ENCODE measurements around the gene FSTL1. TPM values are rescaled to one million over a fixed set of nuclear protein-coding genes. Genes with fewer than 3 reads are reported as not detected.

Gene FSTL1
- total RNA-seq, 1 donor, result 2,074 TPM

DNA sequence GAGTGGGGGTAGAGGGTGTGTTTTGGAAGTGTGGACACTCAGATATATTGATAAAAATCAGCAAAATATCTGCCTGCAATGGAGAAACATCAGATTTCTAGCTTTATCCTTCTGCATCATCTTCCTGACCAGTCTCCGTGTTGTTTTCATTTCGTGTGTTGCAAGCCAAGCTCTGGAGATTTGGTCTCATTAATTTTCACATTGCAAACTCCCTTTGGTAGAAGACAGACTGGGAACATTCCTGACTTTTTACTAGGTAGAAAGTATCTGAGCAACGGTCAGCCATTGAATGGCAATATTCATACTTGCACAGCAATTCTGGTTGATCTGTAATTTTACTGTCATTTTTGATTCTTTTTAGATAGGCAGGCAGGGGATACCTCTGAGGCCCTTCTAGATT, 30.4 kb downstream of the FSTL1 start:
- Histone ChIP-seq H4K20me1 (ENCODE audit: insufficient read depth, low read length) (peaks cover 83% of the 10 kb centered on the region), H3K4me3 (ENCODE audit: insufficient read depth, low read length) (no peak overlapping the region), H3K27me3 (ENCODE audit: insufficient read depth, low read length) (no peaks in the 10 kb centered on the region), H3K27ac (ENCODE audit: low read depth, low read length) (peak overlapping the region; percentile 70), H3K9me3 (ENCODE audit: low read depth, low read length) (no peaks in the 10 kb centered on the region), H3K4me2 (ENCODE audit: insufficient read depth, low read length) (no peak overlapping the region), H3K36me3 (ENCODE audit: insufficient read depth, low read length) (peaks cover 86% of the 10 kb centered on the region), H3K4me1 (ENCODE audit: insufficient read depth, low read length) (peaks cover 84% of the 10 kb centered on the region), H2AFZ (ENCODE audit: low read length) (no peak overlapping the region), H3K79me2 (ENCODE audit: insufficient read depth, low read length) (peaks cover 92% of the 10 kb centered on the region)
- DNase-seq (ENCODE audit: insufficient read length, low spot score, missing footprints), result no peak
- TF ChIP-seq, protein P1, sequence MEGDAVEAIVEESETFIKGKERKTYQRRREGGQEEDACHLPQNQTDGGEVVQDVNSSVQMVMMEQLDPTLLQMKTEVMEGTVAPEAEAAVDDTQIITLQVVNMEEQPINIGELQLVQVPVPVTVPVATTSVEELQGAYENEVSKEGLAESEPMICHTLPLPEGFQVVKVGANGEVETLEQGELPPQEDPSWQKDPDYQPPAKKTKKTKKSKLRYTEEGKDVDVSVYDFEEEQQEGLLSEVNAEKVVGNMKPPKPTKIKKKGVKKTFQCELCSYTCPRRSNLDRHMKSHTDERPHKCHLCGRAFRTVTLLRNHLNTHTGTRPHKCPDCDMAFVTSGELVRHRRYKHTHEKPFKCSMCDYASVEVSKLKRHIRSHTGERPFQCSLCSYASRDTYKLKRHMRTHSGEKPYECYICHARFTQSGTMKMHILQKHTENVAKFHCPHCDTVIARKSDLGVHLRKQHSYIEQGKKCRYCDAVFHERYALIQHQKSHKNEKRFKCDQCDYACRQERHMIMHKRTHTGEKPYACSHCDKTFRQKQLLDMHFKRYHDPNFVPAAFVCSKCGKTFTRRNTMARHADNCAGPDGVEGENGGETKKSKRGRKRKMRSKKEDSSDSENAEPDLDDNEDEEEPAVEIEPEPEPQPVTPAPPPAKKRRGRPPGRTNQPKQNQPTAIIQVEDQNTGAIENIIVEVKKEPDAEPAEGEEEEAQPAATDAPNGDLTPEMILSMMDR (IDR thresholded peaks at IDR 0.05; ENCODE audit: extremely low read depth, low read depth, low read length), result no peak

DNA sequence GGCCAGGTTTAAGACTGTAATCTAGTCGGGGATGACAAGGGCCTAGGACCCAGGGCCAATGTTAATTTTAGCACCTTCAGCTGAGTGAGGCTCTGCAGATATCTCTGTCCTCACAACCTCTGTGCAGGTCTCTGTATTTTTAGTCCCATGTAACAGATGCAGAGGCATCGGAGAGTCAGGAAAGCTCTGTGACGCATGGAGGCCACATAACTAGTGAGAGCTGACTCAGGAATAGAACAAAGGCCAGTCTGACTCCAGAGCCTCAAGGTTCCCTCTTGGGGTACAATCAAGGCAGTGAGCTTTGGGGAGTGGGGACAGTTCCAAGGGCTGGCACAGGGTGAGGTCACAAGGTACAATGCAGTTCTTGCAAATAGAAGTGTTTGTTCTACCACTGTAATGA, 31.0 kb downstream of the FSTL1 start:
- TF ChIP-seq, protein P1 (IDR thresholded peaks at IDR 0.05; ENCODE audit: extremely low read depth, low read depth, low read length), result no peak
- Histone ChIP-seq H3K4me1 (ENCODE audit: insufficient read depth, low read length) (peaks cover 78% of the 10 kb centered on the region), H4K20me1 (ENCODE audit: insufficient read depth, low read length) (peaks cover 78% of the 10 kb centered on the region)

DNA sequence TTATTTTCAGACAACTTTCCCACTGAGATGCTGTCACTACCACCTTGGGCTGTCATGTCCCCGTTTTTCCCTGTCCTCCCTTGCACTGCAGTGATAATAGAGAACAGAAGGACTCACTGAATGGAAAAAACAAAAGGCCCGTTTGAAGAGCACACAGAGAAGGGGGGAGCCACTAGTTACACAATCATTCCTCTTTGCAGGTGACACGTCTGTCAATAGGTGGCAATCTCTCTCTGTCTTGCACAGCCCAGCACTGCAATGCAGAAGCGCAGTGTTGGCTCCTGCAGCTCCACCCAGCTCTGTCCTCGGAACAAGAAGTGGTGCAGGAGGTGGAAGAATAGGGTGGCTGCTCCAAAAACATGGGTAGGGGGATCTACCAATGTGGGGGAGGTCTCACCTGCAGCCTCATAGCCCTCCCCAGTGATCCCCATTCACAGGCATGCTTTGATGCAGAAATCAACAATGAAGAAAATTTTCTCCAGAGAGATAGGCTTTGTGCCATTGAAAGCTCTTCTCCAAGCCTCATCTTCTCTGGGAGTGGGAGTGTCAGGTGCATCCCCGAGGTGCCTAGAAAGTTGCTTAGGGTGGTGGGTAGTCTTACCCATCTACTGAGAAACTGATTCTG, 31.8 kb downstream of the FSTL1 start:
- Histone ChIP-seq H3K27ac (ENCODE audit: low read depth, low read length) (peak overlapping the region; percentile 70), H3K36me3 (ENCODE audit: insufficient read depth, low read length) (peaks cover 72% of the 10 kb centered on the region), H3K9me3 (ENCODE audit: low read depth, low read length) (no peaks in the 10 kb centered on the region), H2AFZ (ENCODE audit: low read length) (no peak overlapping the region), H3K4me1 (ENCODE audit: insufficient read depth, low read length) (peaks cover 70% of the 10 kb centered on the region), H3K27me3 (ENCODE audit: insufficient read depth, low read length) (no peaks in the 10 kb centered on the region), H3K4me3 (ENCODE audit: insufficient read depth, low read length) (no peak overlapping the region), H3K4me2 (ENCODE audit: insufficient read depth, low read length) (peak overlapping the region; percentile 21), H4K20me1 (ENCODE audit: insufficient read depth, low read length) (peaks cover 71% of the 10 kb centered on the region), H3K79me2 (ENCODE audit: insufficient read depth, low read length) (peaks cover 82% of the 10 kb centered on the region)
- TF ChIP-seq, protein P1 (IDR thresholded peaks at IDR 0.05; ENCODE audit: extremely low read depth, low read depth, low read length), result peak; percentile 18
- DNase-seq (ENCODE audit: insufficient read length, low spot score, missing footprints), result no peak

More for the DNA sequence above, 31.0 kb downstream of the FSTL1 start:
- DNase-seq (ENCODE audit: insufficient read length, low spot score, missing footprints), result no peak
- H3K79me2 ChIP-seq (ENCODE audit: insufficient read depth, low read length), result peaks cover 90% of the 10 kb centered on the region
- H3K36me3 ChIP-seq (ENCODE audit: insufficient read depth, low read length), result peaks cover 80% of the 10 kb centered on the region
- no peak overlapping the region for H3K4me2 ChIP-seq (ENCODE audit: insufficient read depth, low read length)
- peak overlapping the region; percentile 70 for H3K27ac ChIP-seq (ENCODE audit: low read depth, low read length)
- H2AFZ ChIP-seq (ENCODE audit: low read length), result no peak overlapping the region
- H3K9me3 ChIP-seq (ENCODE audit: low read depth, low read length), result no peaks in the 10 kb centered on the region
- H3K27me3 ChIP-seq (ENCODE audit: insufficient read depth, low read length), result no peaks in the 10 kb centered on the region
- no peak overlapping the region for H3K4me3 ChIP-seq (ENCODE audit: insufficient read depth, low read length)

DNA sequence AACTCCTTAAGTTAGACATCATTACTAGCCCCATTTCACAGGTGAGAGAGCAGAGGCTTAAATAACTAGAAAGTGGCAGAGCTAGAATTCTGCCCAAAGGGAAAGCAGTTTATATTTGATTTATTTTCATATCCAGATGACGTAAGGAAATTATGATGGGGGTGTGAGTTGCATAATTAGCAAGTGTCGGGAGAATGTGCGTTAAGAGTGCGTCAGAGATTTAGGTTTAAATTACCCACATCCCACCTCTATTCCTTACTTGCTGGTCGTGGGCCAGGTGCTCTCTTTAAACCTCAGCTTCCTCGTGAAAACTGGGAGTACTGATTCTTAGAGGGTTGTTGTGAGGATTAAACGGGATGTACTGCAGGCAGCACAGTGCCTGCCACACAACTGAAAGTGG, 32.3 kb downstream of the FSTL1 start:
- H3K27ac ChIP-seq (ENCODE audit: low read depth, low read length), result peak overlapping the region; percentile 65

More for the DNA sequence above, 32.3 kb downstream of the FSTL1 start:
- Histone ChIP-seq H3K4me3 (ENCODE audit: insufficient read depth, low read length) (no peak overlapping the region), H4K20me1 (ENCODE audit: insufficient read depth, low read length) (peaks cover 70% of the 10 kb centered on the region), H2AFZ (ENCODE audit: low read length) (no peak overlapping the region), H3K79me2 (ENCODE audit: insufficient read depth, low read length) (peaks cover 76% of the 10 kb centered on the region), H3K4me2 (ENCODE audit: insufficient read depth, low read length) (peak overlapping the region; percentile 21), H3K27me3 (ENCODE audit: insufficient read depth, low read length) (no peaks in the 10 kb centered on the region), H3K36me3 (ENCODE audit: insufficient read depth, low read length) (peaks cover 68% of the 10 kb centered on the region), H3K9me3 (ENCODE audit: low read depth, low read length) (no peaks in the 10 kb centered on the region), H3K4me1 (ENCODE audit: insufficient read depth, low read length) (peaks cover 64% of the 10 kb centered on the region)
- DNase-seq (ENCODE audit: insufficient read length, low spot score, missing footprints), result no peak
- TF ChIP-seq, protein P1 (IDR thresholded peaks at IDR 0.05; ENCODE audit: extremely low read depth, low read depth, low read length), result no peak

All from osteoblast (primary cell).